ENCODE results near the gene C10orf62.
A peak's percentile ranks its signal among the peaks of the same experiment; 100 is the strongest.

The C10orf62 gene

GRCh38 chr10:97635577-97635976 is 46.1 kb downstream of the C10orf62 start (continued):
- TF ChIP-seq ZNF18 (tag by site-specific recombination; IDR thresholded peaks at IDR 0.05): no peak
- peak; percentile 90; the same call in 1 of the 2 replicates for TF ChIP-seq ZNF354C (tag by site-specific recombination; IDR thresholded peaks at IDR 0.05; ENCODE audit: borderline replicate concordance, low read depth)
- no peak for TF ChIP-seq HOXD13 (CRISPR knock-in tag; IDR thresholded peaks at IDR 0.05; ENCODE audit: borderline replicate concordance)
- TF ChIP-seq ZNF26 (tag by site-specific recombination; IDR thresholded peaks at IDR 0.05): no peak
- no peak for TF ChIP-seq ZNF16 (tag by site-specific recombination; IDR thresholded peaks at IDR 0.05; ENCODE audit: low read depth)
- no peak for TF ChIP-seq ZNF239 (tag by site-specific recombination; IDR thresholded peaks at IDR 0.05)
- no peak for TF ChIP-seq ZNF248 (tag by site-specific recombination; IDR thresholded peaks at IDR 0.05)
- TF ChIP-seq ZNF629 (tag by site-specific recombination; IDR thresholded peaks at IDR 0.05): peak; percentile 60
- TF ChIP-seq ZNF670 (tag by site-specific recombination; IDR thresholded peaks at IDR 0.05; ENCODE audit: low read depth): no peak
- no peak for TF ChIP-seq ZBTB17 (tag by site-specific recombination; IDR thresholded peaks at IDR 0.05)
- peak; percentile 87 for TF ChIP-seq ZNF555 (tag by site-specific recombination; conservative IDR thresholded peaks at IDR 0.05)
- no peak for TF ChIP-seq ZNF707 (tag by site-specific recombination; IDR thresholded peaks at IDR 0.05)
- TF ChIP-seq ZNF350 (tag by site-specific recombination; IDR thresholded peaks at IDR 0.05): no peak
- peak; percentile 88 for TF ChIP-seq ZNF558 (tag by site-specific recombination; IDR thresholded peaks at IDR 0.05)
- no peak for TF ChIP-seq SALL2 (tag by site-specific recombination; IDR thresholded peaks at IDR 0.05; ENCODE audit: borderline replicate concordance)
- peak; percentile 66; the same call in 1 of the 2 replicates for TF ChIP-seq ZNF266 (tag by site-specific recombination; IDR thresholded peaks at IDR 0.05; ENCODE audit: low read depth)
- TF ChIP-seq KLF17 (tag by site-specific recombination; IDR thresholded peaks at IDR 0.05): no peak
- TF ChIP-seq ZNF302 (tag by site-specific recombination; IDR thresholded peaks at IDR 0.05; ENCODE audit: low read depth): no peak
- peak; percentile 93 for TF ChIP-seq ZNF404 (tag by site-specific recombination; IDR thresholded peaks at IDR 0.05)
- TF ChIP-seq ZXDB (tag by site-specific recombination; IDR thresholded peaks at IDR 0.05): peak; percentile 70
- peak; percentile 94 for TF ChIP-seq ZNF426 (tag by site-specific recombination; IDR thresholded peaks at IDR 0.05)
- TF ChIP-seq OSR2 (tag by site-specific recombination; IDR thresholded peaks at IDR 0.05): no peak
- TF ChIP-seq ZFP37 (tag by site-specific recombination; IDR thresholded peaks at IDR 0.05): peak; percentile 82; the same call in 1 of the 2 replicates
- no peak for TF ChIP-seq PRDM10 (tag by site-specific recombination; IDR thresholded peaks at IDR 0.05)
- no peak for TF ChIP-seq INSM2 (tag by site-specific recombination; IDR thresholded peaks at IDR 0.05)
- TF ChIP-seq ZNF398 (tag by site-specific recombination; IDR thresholded peaks at IDR 0.05): no peak
- no peak for TF ChIP-seq SCRT2 (tag by site-specific recombination; IDR thresholded peaks at IDR 0.05)
- no peak for TF ChIP-seq ZNF660 (tag by site-specific recombination; IDR thresholded peaks at IDR 0.05)
- no peak; the same call in 1 of the 2 replicates for TF ChIP-seq ZNF202 (tag by site-specific recombination; IDR thresholded peaks at IDR 0.05; ENCODE audit: borderline replicate concordance)
- TF ChIP-seq ZNF223 (tag by site-specific recombination; IDR thresholded peaks at IDR 0.05): no peak
- TF ChIP-seq ZNF677 (tag by site-specific recombination; IDR thresholded peaks at IDR 0.05): no peak

Measured in HEK293 (cell line).